GM19023 (cell line): ENCODE measurements around the gene ERC2.
A peak's percentile ranks its signal among the peaks of the same experiment; 100 is the strongest.

ENCODE experiments used
- ATAC-seq: cut with Tn5 transposase; IDR thresholded peaks from one replicate; pipeline ENCODE4 v1.9.1; 2021; ENCODE audit warnings: mild to moderate bottlenecking, moderate library complexity; ENCODE audit not compliant: unreplicated experiment

The ERC2 gene

DNA sequence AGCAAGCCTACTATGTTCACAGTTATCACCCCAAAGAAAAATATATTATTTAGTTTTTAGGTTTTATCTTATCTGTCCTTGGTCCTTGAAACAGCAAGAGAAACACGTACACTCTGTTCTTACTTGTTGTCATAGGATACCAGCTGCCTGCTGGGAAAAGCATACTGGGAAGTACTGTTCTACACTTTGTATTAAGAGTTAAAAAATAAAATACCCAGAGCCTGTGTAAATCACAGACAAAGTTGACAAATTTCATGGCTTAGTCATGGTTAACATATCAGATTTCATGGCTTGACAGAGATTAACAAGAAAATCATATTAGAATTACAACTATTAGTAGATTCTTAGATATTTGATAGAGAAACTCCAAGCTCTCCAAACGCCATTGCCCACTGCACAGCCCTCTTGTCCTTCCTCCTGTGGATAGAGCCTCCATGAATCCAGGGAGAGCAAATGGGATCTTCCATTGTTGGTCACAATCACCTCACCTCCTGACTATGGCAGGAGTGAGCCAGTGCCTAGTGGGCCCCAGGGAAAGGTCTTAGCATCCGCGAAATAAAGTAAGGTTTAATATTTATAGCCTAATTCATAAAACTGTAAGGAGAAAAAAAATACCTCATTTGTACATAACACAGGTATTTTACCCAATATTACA, 853.1 kb downstream of the ERC2 start:
- no peak for ATAC-seq

DNA sequence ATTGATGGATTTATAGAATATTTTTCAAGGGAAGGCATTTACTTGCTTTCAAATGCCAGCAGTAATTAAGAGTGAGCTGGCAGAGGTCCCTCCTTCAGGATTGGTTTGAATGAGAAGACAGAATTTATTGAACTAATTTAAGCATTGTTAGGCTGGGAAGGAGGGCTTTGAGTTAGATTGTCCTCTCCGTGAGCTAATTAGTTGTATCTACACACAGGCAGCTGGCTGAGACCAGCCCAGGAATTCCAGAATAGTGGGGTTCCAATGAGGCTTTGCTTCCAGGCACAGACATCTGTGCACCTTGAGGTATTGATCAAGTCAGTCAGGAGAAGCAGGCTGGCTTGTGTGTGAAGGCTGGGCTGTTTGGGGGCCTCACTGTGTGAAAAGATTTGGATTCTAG, 857.1 kb downstream of the ERC2 start:
- ATAC-seq, result no peak

DNA sequence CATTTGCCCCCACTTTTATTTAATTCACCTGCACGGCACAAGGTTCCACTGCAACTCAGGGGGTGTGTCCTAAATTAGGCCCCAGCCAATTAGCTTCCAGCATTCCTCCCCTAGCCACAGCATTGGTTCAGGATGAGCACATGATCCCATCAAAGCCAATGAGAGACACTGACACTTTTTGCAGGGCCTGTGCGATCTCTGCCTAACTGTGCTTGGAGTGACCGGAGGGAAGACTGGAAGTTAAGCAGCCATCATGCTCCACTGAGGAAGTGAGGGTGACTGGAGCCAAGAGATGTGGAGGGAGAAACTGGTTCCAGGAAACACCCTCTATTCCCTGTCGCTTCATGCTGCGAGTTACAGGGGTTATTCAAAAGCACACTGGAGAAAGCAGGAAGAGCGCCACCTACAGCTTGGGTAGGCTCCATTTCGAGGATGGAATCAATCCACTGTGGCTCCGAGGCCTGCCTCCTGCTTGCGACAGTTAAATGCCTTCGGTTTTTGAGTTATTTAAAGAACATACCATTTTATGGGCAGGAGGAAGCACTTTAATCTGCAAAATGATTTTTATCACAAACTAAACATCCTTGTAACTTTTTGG, 858.9 kb downstream of the ERC2 start:
- no peak for ATAC-seq

DNA sequence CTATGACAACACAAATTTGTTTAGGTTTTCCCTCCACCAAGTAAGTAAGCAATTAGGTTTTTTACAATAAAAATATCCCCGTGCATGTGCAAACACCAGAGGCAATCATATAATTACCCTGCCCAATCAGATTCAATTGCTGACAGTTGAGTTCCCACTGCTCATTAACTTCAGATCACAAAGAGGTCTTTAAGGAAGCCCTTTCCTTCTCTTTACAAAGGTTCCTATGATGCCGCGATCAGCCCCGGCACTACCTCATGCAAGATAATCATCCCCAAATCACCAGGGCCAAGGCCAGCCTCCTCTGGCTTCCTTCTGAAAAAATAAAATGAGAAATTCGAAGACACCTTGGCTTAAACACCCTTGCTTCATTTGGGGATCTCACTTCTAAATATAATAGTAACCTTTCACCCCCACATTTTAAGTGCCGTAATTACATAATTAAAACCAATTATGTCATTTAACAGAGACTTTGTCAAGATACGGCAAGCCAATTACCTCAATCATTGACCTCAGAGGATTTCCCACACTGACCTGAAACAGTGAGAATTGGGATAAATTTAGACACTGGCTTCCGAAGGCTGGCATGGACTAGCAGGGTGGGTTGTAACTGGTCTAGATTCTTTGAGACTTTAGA, 859.8 kb downstream of the ERC2 start:
- no peak for ATAC-seq

DNA sequence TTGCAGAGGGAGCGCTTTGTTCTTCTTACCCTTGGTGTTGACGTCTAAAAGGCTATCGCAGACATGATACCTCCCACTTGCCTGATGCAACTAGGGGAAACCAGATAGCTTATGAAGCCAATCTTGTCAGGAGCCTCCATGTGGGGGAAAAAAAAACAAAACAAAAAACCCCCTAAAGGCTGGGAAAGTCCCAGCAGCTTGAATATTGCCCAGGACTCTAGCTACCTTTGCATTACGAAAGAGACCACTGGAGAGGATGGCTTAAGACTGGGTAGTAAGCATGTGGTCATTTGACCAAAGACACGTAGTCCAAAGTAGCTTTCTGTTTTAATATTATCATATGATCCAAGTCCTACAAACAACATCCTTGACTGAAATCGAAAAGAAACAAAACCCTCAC, 860.4 kb downstream of the ERC2 start:
- ATAC-seq, result peak; percentile 88

DNA sequence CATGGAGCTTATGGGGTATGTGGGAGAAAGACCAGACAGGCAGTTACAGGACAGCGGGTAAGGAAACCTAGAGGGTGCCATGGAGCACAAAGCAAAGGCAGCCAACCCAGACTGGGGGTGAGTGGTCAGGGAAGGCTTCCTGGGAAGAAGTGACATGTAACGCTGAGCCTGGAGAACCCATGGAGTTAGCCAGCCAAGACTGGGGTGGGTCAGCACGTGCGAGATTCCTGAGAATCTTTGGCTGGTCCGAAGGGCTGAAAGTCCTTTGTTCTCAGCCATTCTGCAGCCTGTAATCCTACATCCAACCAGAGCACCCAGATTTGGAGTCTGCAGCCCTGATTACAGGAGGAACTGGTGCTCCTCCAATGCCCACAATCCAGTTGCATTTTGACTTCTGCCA, 861.1 kb downstream of the ERC2 start:
- ATAC-seq, result no peak

DNA sequence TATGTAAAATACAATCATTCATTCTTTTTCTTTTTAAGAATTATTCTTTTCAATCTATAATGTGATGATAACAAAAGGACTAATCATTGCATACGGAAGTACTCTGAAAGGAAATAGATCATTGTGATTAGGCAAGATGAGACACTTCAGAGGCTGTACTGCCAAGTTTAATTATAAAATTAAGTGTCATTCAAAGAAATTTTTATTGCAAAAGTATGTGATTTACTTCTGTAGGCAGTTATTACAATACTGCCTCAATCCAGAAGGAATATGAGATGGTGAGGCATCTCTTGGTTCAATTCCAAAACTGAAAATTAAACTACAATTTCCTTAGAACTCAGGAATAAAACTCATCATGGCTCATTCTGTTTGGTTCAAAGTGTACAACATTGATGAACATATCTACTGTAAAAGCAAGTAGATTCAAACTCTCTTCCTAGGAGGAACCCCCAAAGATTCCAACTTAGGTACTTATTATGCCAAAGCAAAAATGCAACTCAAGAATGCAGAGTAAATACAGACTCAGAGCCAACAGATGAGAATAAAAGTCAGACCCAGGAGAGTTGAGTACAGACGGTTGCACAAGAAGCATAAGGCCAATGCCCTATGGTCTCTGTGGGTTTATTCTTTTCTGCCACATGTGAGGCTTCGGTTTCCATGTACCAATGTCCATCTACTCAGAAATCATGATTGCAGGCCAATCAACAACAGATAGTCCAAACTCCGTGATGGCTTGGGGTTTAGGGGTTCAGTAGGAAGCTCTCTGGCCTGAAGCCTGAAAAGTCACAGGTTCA, 862.6 kb downstream of the ERC2 start:
- no peak for ATAC-seq

DNA sequence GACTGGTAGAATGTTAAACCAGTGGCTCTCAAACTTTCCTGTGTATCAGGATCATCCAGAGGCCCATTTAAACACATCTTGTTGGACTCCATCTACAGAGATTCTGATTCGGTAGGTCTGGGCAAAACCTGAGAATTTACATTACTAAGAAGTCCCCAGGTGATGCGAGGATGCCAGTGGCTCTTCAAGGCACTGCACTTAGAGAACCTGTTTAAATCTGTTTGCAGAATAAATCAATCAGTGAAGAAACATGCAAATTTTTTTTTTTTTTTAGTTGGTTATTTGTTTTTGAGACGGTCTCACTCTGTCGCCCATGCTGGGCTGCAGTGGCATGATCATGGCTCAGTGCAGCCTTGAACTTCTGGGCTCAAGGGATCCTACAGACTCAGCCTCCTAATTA, 863.4 kb downstream of the ERC2 start:
- ATAC-seq, result no peak

DNA sequence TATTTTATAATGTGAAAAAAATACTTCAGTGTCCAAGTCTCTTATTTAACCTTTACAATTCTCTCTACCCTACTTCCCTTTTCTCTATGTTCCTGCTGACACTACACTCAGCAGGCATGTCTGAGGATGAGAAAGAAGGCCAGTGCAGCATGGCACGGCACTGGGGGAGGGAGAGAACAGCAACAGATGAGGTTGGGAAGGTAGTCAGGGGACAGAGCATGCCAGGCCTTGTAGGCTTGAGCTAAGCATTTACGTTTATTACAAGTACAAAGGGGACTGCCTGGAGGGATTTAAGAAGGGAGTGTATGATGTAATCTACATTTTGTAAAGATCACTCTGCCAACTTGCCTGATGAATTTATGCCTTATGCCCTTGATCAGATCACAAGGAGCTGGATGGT, 863.9 kb downstream of the ERC2 start:
- ATAC-seq, result no peak

DNA sequence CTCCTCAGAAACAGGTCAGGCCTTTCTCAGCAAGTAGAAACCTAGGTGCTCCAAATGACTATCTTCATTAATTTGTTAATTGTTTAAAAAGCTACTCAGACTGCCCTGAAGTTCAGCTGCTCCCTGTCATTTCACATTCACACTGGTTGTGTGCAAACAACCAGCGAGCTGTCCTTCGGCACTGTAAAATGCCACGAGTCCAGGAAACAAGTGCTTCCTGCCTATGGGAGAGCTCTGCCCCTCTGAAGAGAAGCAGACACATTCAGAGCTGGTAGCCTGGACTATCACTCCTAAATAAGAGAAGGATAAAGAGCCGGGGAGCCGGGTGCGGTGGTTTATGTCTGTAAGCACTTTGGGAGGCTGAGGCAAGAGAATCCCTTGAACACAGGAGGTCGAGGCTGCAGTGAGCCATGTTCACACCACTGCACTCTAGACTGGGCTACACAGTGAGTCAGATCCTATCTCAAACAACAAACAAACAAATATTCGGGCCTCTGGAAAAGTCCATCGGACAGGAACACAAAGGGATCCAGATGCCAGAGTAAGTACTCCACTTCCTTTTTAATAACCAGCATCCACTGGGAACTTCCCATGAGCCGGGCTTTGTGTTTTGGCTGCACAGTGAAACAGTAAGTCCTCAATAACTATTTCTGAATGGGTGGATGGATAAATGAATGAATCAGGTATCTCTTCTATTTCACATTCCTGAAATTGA, 866.7 kb downstream of the ERC2 start:
- no peak for ATAC-seq

DNA sequence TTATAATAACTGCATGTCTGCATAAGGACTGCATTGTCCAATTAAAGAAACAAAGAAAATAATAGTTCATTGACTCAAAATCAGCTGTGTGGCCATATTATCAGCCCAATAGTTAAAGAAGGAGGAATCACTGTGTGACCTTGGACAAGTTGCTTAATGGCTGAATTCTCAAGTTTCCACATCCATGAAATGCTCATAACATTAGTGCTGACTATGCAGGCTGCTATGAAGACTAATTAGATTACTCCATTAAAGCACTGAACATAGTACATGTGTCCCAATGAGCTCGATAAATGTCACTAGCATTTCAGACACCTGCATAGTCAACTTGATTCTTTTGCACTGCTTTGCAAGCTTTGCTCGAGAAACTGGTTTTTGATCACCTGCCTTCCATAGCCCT, 870.0 kb downstream of the ERC2 start:
- ATAC-seq, result no peak

DNA sequence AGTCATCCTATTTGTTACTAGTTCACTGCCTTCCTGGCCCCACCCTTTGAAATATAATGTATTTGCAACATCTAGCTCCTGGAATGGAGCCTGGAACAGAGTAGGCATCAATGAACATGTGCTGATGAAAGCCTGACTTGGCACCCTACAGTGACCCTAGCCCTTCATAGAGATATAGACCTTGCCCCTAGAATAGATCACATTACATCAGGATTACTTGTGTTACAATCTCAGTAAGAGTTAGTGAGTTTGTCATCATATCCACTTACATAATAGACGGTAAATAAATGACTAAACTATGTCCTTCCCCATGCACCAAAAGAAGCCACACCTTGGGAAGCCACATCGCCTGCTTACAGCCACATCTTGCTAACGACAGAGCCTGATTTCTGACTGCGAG, 870.6 kb downstream of the ERC2 start:
- ATAC-seq, result no peak

DNA sequence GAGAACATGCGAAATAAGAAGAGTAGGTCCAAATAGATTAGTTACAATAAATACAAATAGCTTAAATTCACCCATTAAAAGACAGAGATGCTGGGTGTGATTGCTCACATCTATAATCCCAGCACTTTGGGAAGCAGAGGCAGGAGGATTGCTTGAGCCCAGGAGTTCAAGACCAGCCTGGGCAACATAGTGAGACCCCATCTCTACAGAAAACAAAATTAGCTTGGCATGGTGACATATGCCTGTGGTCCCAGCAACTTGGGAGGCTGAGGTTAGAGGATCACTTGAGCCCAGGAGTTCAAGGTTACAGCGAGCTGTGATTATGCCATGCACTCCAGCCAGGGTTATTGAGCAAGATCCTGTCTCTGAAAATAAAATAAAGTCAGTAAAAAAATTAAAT, 872.1 kb downstream of the ERC2 start:
- no peak for ATAC-seq

DNA sequence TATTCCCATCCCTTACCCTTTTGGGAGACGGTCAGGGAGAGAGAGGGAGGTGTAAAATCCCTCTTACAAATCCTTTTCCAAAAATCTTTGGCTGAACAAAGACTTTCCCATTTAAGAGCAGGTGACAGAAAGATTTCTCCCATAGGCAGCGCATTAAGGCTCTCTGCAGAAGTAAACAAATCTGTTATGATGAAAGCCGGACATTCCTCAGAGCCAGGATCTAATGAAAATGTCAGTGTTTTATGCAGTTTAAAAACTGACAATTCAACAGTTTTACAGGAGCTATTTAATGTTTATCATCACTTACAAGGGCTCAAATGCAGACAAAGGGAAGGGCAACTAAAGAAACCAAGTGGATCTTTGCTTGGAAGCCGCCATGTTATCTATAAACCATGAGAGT, 872.8 kb downstream of the ERC2 start:
- ATAC-seq, result no peak

DNA sequence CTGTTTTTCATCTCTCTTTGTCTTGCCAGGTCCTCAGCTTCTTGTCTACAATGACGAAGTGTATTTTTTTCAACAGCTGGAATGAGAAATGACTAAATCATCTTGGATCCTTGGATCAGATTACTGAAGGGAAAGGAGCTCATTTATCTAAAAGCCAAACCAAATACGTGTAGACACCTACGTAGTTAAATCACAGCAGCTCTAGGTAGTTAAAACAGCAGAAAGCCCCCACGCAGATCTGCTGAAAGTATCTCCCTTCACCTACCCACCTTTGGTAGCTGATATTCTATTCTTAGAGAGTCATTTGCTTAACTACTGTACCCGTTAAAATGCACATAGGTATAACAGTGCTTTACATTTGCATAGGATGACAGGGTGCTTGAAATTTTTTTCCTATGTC, 875.7 kb downstream of the ERC2 start:
- no peak for ATAC-seq

DNA sequence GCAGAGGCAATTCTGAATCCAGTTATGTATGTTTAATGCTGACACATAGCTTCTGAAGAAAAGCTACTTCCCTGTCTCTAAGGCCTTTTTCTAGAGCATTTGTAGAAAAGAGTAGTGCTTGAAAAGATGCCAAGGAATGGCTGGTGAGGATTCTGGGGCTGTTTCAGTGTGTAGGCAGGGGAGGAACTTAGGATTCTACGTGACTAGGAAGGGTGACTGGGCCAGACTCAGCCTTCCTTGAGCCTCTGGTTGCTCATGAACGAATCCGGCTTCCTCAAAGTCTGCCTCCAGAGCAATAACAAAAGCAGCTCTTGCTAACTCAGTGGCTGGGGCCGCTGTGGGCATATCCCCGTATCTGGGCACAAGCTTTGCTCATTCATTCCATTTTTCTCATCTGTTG, 876.4 kb downstream of the ERC2 start:
- ATAC-seq, result no peak

DNA sequence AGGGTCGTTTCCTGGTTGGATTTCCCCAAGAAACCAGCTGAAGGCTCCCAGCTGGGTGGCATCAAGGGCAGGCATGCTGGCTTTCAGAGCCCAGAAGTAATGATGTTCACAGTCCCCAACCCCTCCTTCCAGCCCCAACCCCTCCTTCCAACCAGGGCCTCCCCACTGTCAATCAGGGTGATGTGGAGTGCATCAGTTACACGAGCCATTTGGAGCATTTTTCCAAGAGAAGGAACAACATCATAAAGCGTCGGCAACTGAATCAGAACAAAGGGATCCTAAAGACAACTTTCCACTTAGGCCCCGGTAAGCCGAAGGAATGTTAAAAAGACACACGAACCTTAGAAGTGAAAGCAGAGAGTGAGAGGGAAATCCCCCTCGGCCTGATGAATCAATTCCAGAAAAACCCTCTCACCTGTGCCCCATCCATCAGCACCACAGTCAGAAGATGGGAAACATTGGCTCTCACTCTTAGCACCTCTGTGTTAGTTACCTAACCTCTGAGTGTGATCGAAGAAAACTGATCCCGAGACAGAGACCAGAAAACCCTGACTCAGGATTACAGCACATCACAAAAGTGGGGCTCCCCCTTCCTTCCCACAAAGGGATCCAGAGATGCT, 880.0 kb downstream of the ERC2 start:
- no peak for ATAC-seq

DNA sequence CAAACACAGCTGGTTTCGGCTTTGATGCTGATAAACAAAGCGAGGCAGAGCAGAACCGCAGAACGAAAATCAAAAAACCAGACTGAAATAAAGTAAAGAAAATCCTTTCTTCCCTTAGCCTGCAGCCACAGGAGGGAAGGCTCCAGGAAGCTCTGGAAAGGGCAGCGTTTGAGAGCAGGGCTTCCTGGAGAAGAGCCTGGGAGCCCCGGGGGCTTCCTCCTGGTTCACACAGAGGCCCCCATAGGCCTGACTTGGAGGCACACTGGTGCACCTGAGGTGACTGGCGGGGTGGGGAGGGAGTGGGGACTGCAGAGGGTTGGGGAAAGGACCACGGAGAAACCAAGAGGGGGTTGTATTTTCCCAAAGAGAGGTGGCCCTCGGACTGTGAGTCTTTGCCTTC, 882.4 kb downstream of the ERC2 start:
- ATAC-seq, result no peak

DNA sequence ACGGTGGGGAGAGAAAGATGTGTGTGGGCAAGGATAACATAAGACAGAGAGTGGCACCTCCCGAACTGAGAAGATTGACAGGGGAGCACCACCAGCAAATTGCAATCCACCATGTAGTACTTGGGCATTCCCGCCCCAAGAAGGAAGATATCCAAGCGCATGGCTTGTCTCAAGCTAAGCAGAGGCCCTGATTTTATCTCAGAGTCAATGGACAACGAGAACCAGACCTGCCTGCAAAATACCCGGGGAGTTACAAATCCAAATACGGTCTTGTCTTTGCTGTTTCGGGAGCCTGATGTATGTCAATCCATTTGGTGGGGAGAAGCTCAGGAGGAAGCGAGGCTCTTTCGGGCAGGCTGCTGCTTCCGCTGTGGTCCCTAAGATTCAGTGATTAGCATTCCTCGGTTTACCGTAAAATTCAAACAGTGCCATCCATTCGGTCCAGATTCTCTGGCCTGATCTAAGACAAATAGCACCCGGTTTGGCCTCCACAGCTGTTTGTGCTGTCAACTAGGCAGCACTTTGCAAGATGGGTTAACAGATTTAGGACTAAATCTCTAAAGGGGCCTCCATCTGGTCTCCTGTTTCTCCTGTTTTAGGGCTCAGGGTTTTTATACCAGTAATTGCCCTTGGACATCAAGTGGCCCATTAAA, 883.4 kb downstream of the ERC2 start:
- no peak for ATAC-seq

DNA sequence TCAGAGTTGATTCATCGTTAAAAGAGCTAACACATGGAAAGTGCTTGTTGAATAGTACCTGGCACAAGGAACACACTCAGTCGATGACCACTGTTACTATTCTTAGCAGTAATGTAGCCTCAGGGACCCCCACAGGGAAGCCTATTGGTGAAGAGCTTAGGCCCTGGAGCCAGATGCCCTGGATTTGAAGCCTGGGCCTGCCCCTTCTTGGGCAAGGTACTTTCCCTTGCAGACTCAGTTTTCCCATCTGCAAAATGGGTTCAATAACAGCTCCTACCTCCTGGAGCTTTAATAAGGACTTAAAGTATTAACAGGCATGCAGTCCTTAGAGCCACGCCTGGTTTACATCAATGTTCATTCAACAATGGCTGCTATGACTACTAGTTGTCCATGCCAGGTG, 884.2 kb downstream of the ERC2 start:
- ATAC-seq, result no peak
